GM18499 (cell line): ENCODE measurements around the gene ATRNL1.
"Not testable (repeated sequence)": the region's sequence is repeated elsewhere in the genome, so short reads cannot be mapped to it uniquely, and the experiment has no call there.

Source experiments
- ATAC-seq: cut with Tn5 transposase; IDR thresholded peaks from one replicate; pipeline ENCODE4 v1.9.1; 2021; ENCODE audit warnings: moderate number of reproducible peaks; ENCODE audit not compliant: insufficient read depth, unreplicated experiment

The ATRNL1 gene

GRCh38 chr10:115827231-115828009, 734.3 kb downstream of the ATRNL1 start:
- no peak for ATAC-seq

DNA sequence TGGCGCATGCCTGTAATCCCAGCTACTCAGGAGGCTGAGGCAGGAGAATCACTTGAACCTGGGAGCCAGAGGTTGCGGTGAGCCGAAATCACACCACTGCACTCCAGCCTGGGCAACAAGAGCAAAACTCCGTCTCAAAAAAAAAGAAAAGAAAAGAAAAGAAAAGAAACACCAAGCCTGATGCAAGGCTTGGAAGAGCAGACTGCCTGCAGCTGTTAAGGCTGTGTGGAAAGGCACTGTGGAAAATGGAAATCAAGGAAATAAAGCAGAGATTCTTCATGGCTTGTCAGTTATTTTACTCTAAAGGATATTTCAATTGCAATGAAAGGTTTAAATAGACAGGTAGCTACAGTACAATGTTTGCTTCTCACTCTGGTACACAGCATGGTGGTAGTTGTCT, 735.0 kb downstream of the ATRNL1 start:
- not testable (repeated sequence) for ATAC-seq

DNA sequence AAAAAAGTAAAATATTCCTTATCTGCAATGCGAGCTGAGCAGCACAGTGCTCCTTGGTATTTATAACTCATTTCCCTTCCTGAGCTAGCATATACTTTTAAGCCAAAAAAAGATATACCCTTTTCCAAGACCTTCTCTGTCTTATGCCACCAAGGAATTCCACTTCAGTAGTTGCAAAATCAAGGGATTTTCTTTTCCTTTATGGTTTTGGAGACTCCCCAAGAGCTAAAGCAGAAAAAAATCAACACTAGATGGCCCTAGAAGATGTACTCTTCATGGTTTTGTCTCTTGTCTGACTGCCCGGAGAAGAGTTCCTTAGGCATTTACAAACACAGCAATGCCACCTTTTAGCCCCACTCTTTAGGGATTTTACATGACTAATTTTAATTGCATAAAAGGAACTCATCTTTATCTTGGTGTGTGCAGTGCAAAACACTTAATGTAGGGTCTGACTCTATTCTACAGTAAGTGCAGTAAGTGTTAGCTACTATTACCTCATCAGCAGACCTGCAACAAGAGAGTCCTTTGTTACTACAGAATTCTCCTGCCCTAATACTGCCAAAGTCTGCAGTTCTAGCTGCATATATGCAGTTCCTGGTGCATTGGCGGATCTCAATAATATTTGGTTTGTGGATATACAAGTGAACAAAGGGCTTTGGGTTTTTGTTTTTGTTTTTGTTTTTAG, 736.5 kb downstream of the ATRNL1 start:
- ATAC-seq, result no peak

GRCh38 chr10:115830265-115830970, 737.3 kb downstream of the ATRNL1 start:
- ATAC-seq, result no peak

DNA sequence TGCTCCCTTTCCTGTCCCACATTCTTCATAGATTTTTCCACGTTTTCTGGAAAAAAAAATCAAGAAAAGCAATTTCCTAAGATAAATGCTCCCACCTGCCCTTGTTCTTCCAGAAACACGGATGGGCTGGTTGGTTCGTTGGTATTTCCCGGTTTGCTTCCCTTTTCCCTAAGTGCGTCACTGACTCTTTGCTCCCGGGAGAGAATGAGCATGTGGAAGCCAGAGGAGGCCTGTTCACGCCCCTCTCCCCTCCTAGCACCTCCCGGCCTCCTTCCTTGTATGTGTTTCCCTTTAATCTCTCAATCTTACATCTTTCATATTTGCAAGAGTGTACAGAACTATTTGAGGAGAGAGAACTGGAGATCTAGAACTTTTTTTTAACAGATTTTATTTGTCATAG, 737.9 kb downstream of the ATRNL1 start:
- no peak for ATAC-seq

GRCh38 chr10:115833119-115833518, 740.0 kb downstream of the ATRNL1 start:
- no peak for ATAC-seq

- ATAC-seq, result no peak
Observed at GRCh38 chr10:115844591-115844990, 751.4 kb downstream of the ATRNL1 start.

- no peak for ATAC-seq
Observed at GRCh38 chr10:115845921-115846320, 752.8 kb downstream of the ATRNL1 start.

DNA sequence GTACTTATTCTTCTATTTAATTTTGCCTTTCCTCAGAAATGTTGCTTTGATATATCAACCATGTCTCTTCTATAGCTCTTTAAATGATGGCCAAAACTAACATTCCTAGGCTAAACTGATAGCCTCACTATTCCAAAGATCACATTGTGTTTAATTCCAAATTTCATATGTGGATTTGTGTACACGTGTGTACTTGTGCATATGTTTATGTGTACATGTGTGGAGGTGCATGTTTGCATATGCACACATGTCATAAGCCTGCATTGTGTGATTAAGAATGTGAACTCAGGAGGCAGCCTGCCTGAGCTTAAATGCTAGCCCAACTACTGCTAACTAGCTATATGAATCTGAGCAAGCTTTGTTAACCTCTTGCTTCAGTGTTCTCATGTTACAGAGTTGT, 753.4 kb downstream of the ATRNL1 start:
- ATAC-seq, result no peak

DNA sequence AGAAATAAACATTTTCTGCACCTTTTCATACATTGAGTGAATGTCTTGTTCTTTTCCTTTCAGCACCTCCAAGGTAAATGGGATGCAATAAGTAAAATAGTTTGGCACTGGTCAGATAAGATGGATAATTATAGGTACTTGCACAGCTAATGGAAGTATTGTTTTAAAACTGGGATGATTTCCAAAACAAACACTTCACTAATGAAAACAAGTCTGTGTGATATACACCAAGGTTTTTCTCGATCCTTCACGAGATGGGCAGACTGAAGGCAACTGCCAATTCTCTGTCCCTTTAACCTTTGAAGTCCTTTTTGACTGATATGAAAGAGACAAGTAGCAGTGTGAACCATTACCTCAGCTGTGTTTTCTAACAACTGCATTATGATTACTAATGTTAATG, 756.0 kb downstream of the ATRNL1 start:
- no peak for ATAC-seq

GRCh38 chr10:115850666-115851065, 757.5 kb downstream of the ATRNL1 start:
- no peak for ATAC-seq

- ATAC-seq, result no peak
Observed at GRCh38 chr10:115851695-115852094, 758.5 kb downstream of the ATRNL1 start.

GRCh38 chr10:115854740-115855435, 761.7 kb downstream of the ATRNL1 start:
- no peak for ATAC-seq

DNA sequence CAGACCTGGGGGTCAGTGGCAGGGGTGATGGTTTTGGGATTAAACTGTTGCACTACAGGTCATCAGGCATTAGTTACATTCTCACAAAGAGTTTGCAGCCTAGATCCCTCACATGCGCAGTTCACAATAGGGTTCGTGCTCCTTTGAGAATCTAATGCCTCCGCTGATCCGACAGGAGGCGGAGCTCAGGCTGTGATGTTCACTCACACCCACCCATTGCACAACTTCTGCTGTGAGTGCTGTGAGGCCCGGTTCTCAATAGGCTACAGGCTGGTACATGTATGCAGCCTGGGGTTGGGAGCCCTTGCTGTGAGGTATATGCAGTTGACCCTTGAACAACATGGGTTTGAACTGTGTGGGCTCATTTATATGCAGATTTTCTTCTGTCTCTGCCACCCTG, 763.4 kb downstream of the ATRNL1 start:
- no peak for ATAC-seq

- ATAC-seq, result no peak
Observed at GRCh38 chr10:115857856-115858255, 764.7 kb downstream of the ATRNL1 start.

DNA sequence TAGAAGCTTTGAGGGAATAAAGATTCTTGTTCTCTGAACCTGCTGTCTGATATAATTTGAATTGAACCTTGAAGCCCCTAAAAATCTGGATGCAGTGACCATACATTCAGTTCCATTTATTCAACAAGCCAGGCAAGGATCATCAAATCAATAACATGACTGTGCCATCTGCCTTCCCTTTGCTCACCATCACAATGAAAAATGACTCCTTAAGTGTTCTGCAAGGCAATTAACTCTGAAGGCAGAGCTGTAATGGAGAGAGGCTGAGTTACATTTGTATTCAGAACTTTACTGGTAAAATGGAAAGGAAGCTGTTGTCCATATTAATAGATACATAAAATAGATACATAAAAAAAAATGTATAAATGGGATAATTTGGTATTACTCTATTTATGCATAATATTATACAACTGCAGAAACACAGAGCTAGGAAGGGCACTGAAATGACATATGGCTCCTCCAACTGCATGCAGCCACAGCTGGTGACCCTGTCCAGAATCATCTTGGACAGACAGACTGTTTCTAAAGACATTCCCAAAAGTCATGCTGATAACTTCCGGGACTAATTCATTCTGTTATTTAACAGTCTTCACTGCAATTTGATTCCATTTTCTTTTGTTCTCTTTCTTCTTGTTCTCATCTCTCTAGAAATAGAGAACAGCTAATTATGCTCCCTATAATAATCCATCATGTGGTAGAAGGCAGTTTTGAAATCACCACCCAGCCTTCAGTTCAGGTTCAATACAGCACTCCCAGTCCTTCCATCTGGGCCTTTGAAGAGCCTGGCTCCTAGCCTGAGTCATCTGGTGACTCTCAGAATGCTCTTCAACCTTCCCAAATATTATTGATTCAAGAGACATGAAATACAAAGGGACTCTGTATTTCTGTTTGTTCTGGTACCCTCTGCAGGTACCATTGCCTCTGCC, 767.3 kb downstream of the ATRNL1 start:
- ATAC-seq, result no peak

DNA sequence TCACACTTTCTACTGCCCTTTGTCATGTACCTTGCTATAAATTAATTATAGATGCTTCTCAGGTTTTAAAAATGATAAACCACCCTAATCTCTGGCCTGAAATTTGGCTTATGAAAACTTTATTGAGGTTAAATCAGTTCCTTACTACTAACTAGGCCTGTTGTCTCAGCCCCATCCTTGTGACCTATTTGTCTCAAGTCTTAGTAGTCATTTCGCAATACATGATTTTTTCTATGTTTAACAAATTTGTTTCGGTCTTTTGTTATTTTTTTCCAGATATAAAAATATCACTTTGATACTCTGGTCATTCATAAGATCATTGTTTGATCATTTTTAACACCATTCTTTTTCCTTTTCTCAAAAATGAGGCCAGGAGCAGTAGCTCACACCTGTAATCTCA, 768.3 kb downstream of the ATRNL1 start:
- ATAC-seq, result no peak

DNA sequence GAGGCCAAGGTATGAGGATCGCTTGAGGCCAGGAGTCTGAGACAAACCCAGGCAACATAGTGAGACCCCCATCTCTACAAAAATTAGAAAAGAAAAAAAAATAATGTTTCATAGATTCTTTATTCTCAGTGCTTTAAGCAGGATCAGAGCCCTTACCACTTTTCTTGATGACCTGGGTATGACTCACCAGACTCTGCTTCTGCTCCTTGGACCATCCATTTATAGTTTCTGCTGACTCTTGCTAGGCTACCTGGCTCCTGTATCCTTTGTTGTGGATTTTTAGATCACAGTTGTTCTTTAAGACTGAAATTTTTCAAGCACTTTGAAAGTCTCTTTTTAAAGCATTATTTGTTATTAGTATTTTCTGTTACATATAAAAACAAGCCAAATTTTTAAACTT, 768.7 kb downstream of the ATRNL1 start:
- ATAC-seq, result no peak

DNA sequence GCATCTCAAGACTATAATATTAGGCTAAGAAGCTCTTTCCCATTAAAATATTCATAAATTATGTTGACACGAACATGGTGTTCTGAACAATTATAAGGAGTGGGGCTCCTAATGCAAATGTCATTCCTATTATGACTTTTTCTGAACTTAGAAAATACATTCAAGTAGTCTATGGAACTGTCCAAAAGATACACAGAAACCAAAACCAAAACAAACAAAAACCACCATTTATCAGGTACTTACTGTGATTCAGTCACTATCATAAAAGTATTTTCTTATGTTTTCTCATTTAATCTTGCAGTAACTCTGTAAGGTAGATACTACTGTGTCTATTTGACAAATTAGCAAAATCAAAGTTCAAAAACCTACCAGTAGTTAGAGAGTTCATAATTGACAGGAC, 773.0 kb downstream of the ATRNL1 start:
- no peak for ATAC-seq

DNA sequence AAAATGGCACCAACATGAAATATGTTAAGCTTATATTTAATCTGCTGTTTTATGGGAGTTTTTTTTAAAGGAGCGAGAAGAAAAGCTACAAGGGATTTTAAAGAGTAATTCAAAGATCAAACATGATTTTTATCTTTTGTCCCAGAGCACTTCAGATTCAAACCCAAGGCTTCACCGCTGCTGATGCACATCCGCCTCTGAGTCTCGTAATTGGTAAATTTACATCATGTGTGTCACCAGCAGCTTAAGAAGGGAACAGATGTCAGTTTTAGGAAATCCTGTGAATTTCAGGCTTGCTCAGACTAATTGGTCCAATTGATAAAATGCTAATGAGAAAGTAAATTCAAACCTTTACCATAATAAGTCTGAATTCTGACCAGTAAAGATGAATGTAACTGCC, 773.5 kb downstream of the ATRNL1 start:
- ATAC-seq, result no peak
